ENCODE data around the gene SRGAP1.

SRGAP1 gene

GRCh38 chr12:63915105-63915800 lies 70.8 kb downstream of the SRGAP1 start:
- peak overlapping the region; percentile 69 for H3K27ac ChIP-seq
- TF ChIP-seq CTCF (conservative IDR thresholded peaks at IDR 0.05) = no peak

- TF ChIP-seq CTCF (conservative IDR thresholded peaks at IDR 0.05) = no peak
Observed at GRCh38 chr12:63916561-63917476, 72.3 kb downstream of the SRGAP1 start.

GRCh38 chr12:63917477-63917862 lies 73.0 kb downstream of the SRGAP1 start:
- no peak overlapping the region for H3K27ac ChIP-seq
- no peak for TF ChIP-seq CTCF (conservative IDR thresholded peaks at IDR 0.05)

More at GRCh38 chr12:63916561-63917476, 72.3 kb downstream of the SRGAP1 start:
- H3K27ac ChIP-seq = no peak overlapping the region

GRCh38 chr12:63917864-63918799 lies 73.6 kb downstream of the SRGAP1 start:
- no peak overlapping the region for H3K27ac ChIP-seq
- no peak for TF ChIP-seq CTCF (conservative IDR thresholded peaks at IDR 0.05)

- no peak overlapping the region for H3K27ac ChIP-seq
- no peak for TF ChIP-seq CTCF (conservative IDR thresholded peaks at IDR 0.05)
Observed at GRCh38 chr12:63918800-63919300, 74.3 kb downstream of the SRGAP1 start.

- TF ChIP-seq CTCF (conservative IDR thresholded peaks at IDR 0.05) = no peak
- H3K27ac ChIP-seq = no peak overlapping the region
Observed at GRCh38 chr12:63919756-63920155, 75.3 kb downstream of the SRGAP1 start.

All from VCaP (cell line).